ENCODE measurements around the gene MAGI2. TPM values are rescaled to one million over a fixed set of nuclear protein-coding genes. Genes with fewer than 3 reads are reported as not detected.

The MAGI2 gene
- total and polyA plus RNA-seq, 2 experiments from 2014 or later, result 10.4 to 26.4 TPM

GRCh38 chr7:78203042-78203720 lies 1250.3 kb downstream of the MAGI2 start:
- no peaks in the 10 kb centered on the region for H3K9me3 Mint-ChIP-seq
- Histone ChIP-seq H3K9me2 (ENCODE audit: insufficient read depth) (no peaks in the 10 kb centered on the region; the same call in 1 of the 2 replicates), H3K27ac (ENCODE audit: low read depth) (no peak overlapping the region), H3K4me3 (no peak overlapping the region), H3K4me2 (no peak overlapping the region), H3K27me3 (ENCODE audit: insufficient read depth) (no peaks in the 10 kb centered on the region), H3K4me1 (ENCODE audit: insufficient read depth) (peaks cover 8% of the 10 kb centered on the region), H2AFZ (no peak overlapping the region), H3K79me2 (replicated peaks; ENCODE audit: insufficient read depth) (no peaks in the 10 kb centered on the region), H3K36me3 (ENCODE audit: insufficient read depth) (no peaks in the 10 kb centered on the region), H4K20me1 (replicated peaks; ENCODE audit: insufficient read depth) (no peaks in the 10 kb centered on the region), H3F3A (replicated peaks; ENCODE audit: low read depth) (no peaks in the 10 kb centered on the region)
- H3K27ac Mint-ChIP-seq, result no peak overlapping the region
- TF ChIP-seq ZNF114 (CRISPR knock-in tag; IDR thresholded peaks at IDR 0.05) (no peak), EZH2 (IDR thresholded peaks at IDR 0.05; ENCODE audit: low read depth, unreplicated experiment) (no peak), REST (IDR thresholded peaks at IDR 0.05; ENCODE audit: unreplicated experiment) (no peak), NANOG (IDR thresholded peaks at IDR 0.05; ENCODE audit: borderline replicate concordance) (no peak), POLR2AphosphoS5 (IDR thresholded peaks at IDR 0.05; ENCODE audit: low read depth) (no peak)
- ATAC-seq, result no peak
- no peaks in the 10 kb centered on the region for H3K36me3 Mint-ChIP-seq (ENCODE audit: low read depth)
- H3K27me3 Mint-ChIP-seq (ENCODE audit: insufficient read depth, low read depth, poor library complexity), result no peaks in the 10 kb centered on the region
- H3K4me3 Mint-ChIP-seq, result no peak overlapping the region
- H3K4me1 Mint-ChIP-seq, result peaks cover 10% of the 10 kb centered on the region
- no peak for DNase-seq (ENCODE audit: low spot score)

- Histone ChIP-seq H3K79me2 (replicated peaks; ENCODE audit: insufficient read depth) (no peaks in the 10 kb centered on the region), H3K27me3 (ENCODE audit: insufficient read depth) (no peaks in the 10 kb centered on the region), H3K4me1 (ENCODE audit: insufficient read depth) (no peaks in the 10 kb centered on the region), H3F3A (replicated peaks; ENCODE audit: low read depth) (no peaks in the 10 kb centered on the region), H3K4me2 (no peak overlapping the region), H4K20me1 (replicated peaks; ENCODE audit: insufficient read depth) (no peaks in the 10 kb centered on the region), H3K36me3 (ENCODE audit: insufficient read depth) (no peaks in the 10 kb centered on the region), H2AFZ (no peak overlapping the region), H3K27ac (ENCODE audit: low read depth) (no peak overlapping the region), H3K9me2 (ENCODE audit: insufficient read depth) (no peaks in the 10 kb centered on the region; the same call in 1 of the 2 replicates), H3K4me3 (no peak overlapping the region)
- Mint-ChIP-seq H3K4me1 (no peaks in the 10 kb centered on the region; the same call in 2 of the 3 replicates), H3K9me3 (no peaks in the 10 kb centered on the region), H3K27ac (no peak overlapping the region), H3K36me3 (ENCODE audit: low read depth) (no peaks in the 10 kb centered on the region), H3K27me3 (ENCODE audit: insufficient read depth, low read depth, poor library complexity) (no peaks in the 10 kb centered on the region), H3K4me3 (no peak overlapping the region)
- no peak for ATAC-seq
- DNase-seq (ENCODE audit: low spot score), result no peak
- TF ChIP-seq CTCF (conservative IDR thresholded peaks at IDR 0.05; ENCODE audit: low read depth in 2 of 2) (no peak), ZNF331 (CRISPR knock-in tag; IDR thresholded peaks at IDR 0.05; ENCODE audit: low read depth) (no peak), STAT1 (IDR thresholded peaks at IDR 0.05; ENCODE audit: unreplicated experiment) (no peak), ZNF462 (CRISPR knock-in tag; IDR thresholded peaks at IDR 0.05) (no peak), ZNF114 (CRISPR knock-in tag; IDR thresholded peaks at IDR 0.05) (no peak), CREB1 (CRISPR knock-in tag; IDR thresholded peaks at IDR 0.05; ENCODE audit: low read depth) (no peak), EZH2 (IDR thresholded peaks at IDR 0.05; ENCODE audit: low read depth, unreplicated experiment) (no peak)
These were observed 1254.7 kb downstream of the MAGI2 start for GRCh38 chr7:78198756-78199155.
